GM23338 (cell line): ENCODE results near the gene CCBE1. TPM values are rescaled to one million over a fixed set of nuclear protein-coding genes. Genes with fewer than 3 reads are reported as not detected.

Experiments used
- ATAC-seq: fragments of 200-7000 bp; cut with Tn5 transposase; 3 replicates; pipeline ENCODE4 v1.9.1; 2020
- DNase-seq: peaks from one replicate; pipeline ENCODE4 v3.0.0-alpha.2; 2015; ENCODE audit warnings: low spot score
- H2AFZ ChIP-seq: fragments of 200-600 bp; sonication (generic); 2 replicates; pipeline ENCODE4 v1.8.0; 2016; ENCODE audit warnings: antibody characterized with exemption, mild to moderate bottlenecking, moderate library complexity
- H3F3A ChIP-seq: fragments of 200-600 bp; sonication (generic); replicated peaks from 2 replicates; pipeline ENCODE4 v1.8.0; 2017; ENCODE audit warnings: antibody characterized with exemption, mixed run types, low read depth
- H3K27ac ChIP-seq: fragments of 200-600 bp; sonication (generic); 2 replicates; pipeline ENCODE4 v1.6.1; 2016; ENCODE audit warnings: low read depth
- H3K27me3 ChIP-seq: fragments of 200-600 bp; sonication (generic); 2 replicates; pipeline ENCODE4 v1.8.0; 2016; ENCODE audit warnings: mild to moderate bottlenecking, mixed run types, moderate library complexity; ENCODE audit not compliant: insufficient read depth
- H3K36me3 ChIP-seq: fragments of 200-600 bp; sonication (generic); 2 replicates; pipeline ENCODE4 v1.8.0; 2016; ENCODE audit warnings: mild to moderate bottlenecking; ENCODE audit not compliant: insufficient read depth
- H3K4me1 ChIP-seq: fragments of 200-600 bp; sonication (generic); 2 replicates; pipeline ENCODE4 v1.8.0; 2016; ENCODE audit warnings: mild to moderate bottlenecking, moderate library complexity; ENCODE audit not compliant: insufficient read depth
- H3K4me2 ChIP-seq: fragments of 200-600 bp; sonication (generic); 2 replicates; pipeline ENCODE4 v1.7.1; 2017; ENCODE audit warnings: mixed run types
- H3K4me3 ChIP-seq: fragments of 200-600 bp; sonication (generic); 2 replicates; pipeline ENCODE4 v1.6.1; 2016; ENCODE audit warnings: mixed run types
- H3K79me2 ChIP-seq: fragments of 200-600 bp; sonication (generic); replicated peaks from 2 replicates; pipeline ENCODE4 v1.8.0; 2017; ENCODE audit warnings: mild to moderate bottlenecking; ENCODE audit not compliant: insufficient read depth
- H3K9me2 ChIP-seq: fragments of 200-600 bp; sonication (generic); 2 replicates; pipeline ENCODE4 v1.8.0; 2017; ENCODE audit not compliant: insufficient read depth
- H4K20me1 ChIP-seq: fragments of 200-600 bp; sonication (generic); replicated peaks from 2 replicates; pipeline ENCODE4 v1.8.0; 2017; ENCODE audit warnings: mild to moderate bottlenecking; ENCODE audit not compliant: insufficient read depth
- H3K27ac Mint-ChIP-seq: 2 replicates; pipeline ENCODE4 v1.8.0; 2020; ENCODE audit warnings: inconsistent platforms, mild to moderate bottlenecking, moderate library complexity, mixed read lengths
- H3K27me3 Mint-ChIP-seq: 3 replicates; pipeline ENCODE4 v1.8.0; 2022; ENCODE audit warnings: low read depth, mild to moderate bottlenecking, moderate library complexity, mixed read lengths, inconsistent platforms; ENCODE audit not compliant: insufficient read depth, poor library complexity
- H3K36me3 Mint-ChIP-seq: 3 replicates; pipeline ENCODE4 v1.8.0; 2021; ENCODE audit warnings: low read depth, mild to moderate bottlenecking, inconsistent platforms, moderate library complexity, mixed read lengths
- H3K4me1 Mint-ChIP-seq: 3 replicates; pipeline ENCODE4 v1.8.0; 2020; ENCODE audit warnings: mild to moderate bottlenecking, inconsistent platforms, mixed read lengths
- H3K4me3 Mint-ChIP-seq: 3 replicates; pipeline ENCODE4 v1.8.0; 2021; ENCODE audit warnings: moderate library complexity, mild to moderate bottlenecking, inconsistent platforms, mixed read lengths
- H3K9me3 Mint-ChIP-seq: 3 replicates; pipeline ENCODE4 v1.8.0; 2020; ENCODE audit warnings: moderate library complexity, mild to moderate bottlenecking, inconsistent platforms, mixed read lengths
- CREB1 ChIP-seq: fragments of 250-450 bp; sonication (Bioruptor Pico); IDR thresholded peaks from 2 replicates; pipeline ENCODE4 v1.5.0; 2020; ENCODE audit warnings: low read depth, mild to moderate bottlenecking, moderate library complexity
- EZH2 ChIP-seq: fragments of 200-600 bp; sonication (generic); IDR thresholded peaks from one replicate; pipeline ENCODE4 v1.8.0; 2017; ENCODE audit warnings: antibody characterized with exemption, mild to moderate bottlenecking, low read depth; ENCODE audit not compliant: unreplicated experiment
- EZH2phosphoT487 ChIP-seq: fragments of 200-600 bp; sonication (generic); IDR thresholded peaks from one replicate; pipeline ENCODE4 v1.8.1; 2018; ENCODE audit warnings: antibody characterized with exemption; ENCODE audit not compliant: unreplicated experiment
- JUNB ChIP-seq: IDR thresholded peaks from one replicate; pipeline ENCODE4 v1.6.1; 2016; ENCODE audit warnings: antibody characterized with exemption; ENCODE audit not compliant: unreplicated experiment
- NANOG ChIP-seq: IDR thresholded peaks from 2 replicates; pipeline ENCODE4 v1.6.1; 2016; ENCODE audit warnings: antibody characterized with exemption, borderline replicate concordance
- POLR2AphosphoS5 ChIP-seq: IDR thresholded peaks from 2 replicates; pipeline ENCODE4 v1.6.1; 2016; ENCODE audit warnings: antibody characterized with exemption, low read depth
- STAT1 ChIP-seq: IDR thresholded peaks from one replicate; pipeline ENCODE4 v1.6.1; 2016; ENCODE audit warnings: antibody characterized with exemption; ENCODE audit not compliant: unreplicated experiment
- ZNF114 ChIP-seq: fragments of 250-450 bp; sonication (Bioruptor Pico); IDR thresholded peaks from 2 replicates; pipeline ENCODE4 v1.5.0; 2020; ENCODE audit warnings: mild to moderate bottlenecking, moderate library complexity
- ZNF331 ChIP-seq: fragments of 250-450 bp; sonication (Bioruptor Pico); IDR thresholded peaks from 2 replicates; pipeline ENCODE4 v1.5.0; 2020; ENCODE audit warnings: low read depth, mild to moderate bottlenecking, moderate library complexity
- polyA plus RNA-seq: library from polyadenylated mRNA; unstranded; fragments of >200 nt; fragmentation: Nextera tagmentation; extraction: Ambion mirVana; gene quantifications from 2 replicates; pipeline ENCODE4 v1.2.1, GENCODE V29; 2016
- total RNA-seq: library from RNA; depleted of rRNA; stranded (reverse); fragments of >200 nt; shearing (Covaris generic); gene quantifications from 2 replicates; pipeline ENCODE4 v1.2.3, GENCODE V29; 2014
- TF ChIP-seq, protein P1 (sequence below), 2 experiments: fragments of 200-600 bp in 1 of 2; sonication (generic) in 1 of 2; conservative IDR thresholded peaks; 2 replicates each; pipeline versions ENCODE4 v1.5.1 to v1.6.1; 2016 to 2017; ENCODE audit warnings: antibody characterized with exemption in 2 of 2, low read depth in 2 of 2, mild to moderate bottlenecking in 2 of 2, moderate library complexity in 1 of 2
- TF ChIP-seq, protein P2 (sequence below): fragments of 250-450 bp; sonication (Bioruptor Pico); IDR thresholded peaks from 2 replicates; pipeline ENCODE4 v1.5.0; 2020; ENCODE audit warnings: mild to moderate bottlenecking, moderate library complexity
- TF ChIP-seq, protein P3 (sequence below): IDR thresholded peaks from one replicate; pipeline ENCODE4 v1.6.1; 2018; ENCODE audit warnings: antibody characterized with exemption; ENCODE audit not compliant: unreplicated experiment
- TF ChIP-seq, protein P4 (sequence below): IDR thresholded peaks from 2 replicates; pipeline ENCODE4 v1.6.1; 2016; ENCODE audit warnings: antibody characterized with exemption

Gene CCBE1
- total and polyA plus RNA-seq, 2 experiments from 2014 or later = 2.1 to 2.6 TPM

DNA sequence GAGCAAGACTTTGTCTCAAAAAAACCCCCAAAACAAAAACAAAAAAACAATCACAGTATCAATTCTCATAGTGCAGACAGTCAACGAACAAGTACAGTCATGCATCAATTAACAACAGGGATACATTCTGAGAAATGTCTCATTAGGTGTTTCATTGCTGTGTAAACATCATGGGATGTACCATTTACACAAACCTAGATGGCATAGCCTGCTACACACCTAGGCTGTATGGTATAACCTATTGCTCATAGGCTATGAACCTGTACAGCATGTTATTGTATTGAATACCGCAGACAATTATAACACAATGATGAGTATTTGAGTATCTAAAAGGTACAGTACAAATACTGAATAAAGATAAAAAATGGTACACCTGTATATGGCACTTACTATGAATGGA, 270.4 kb downstream of the CCBE1 start:
- H4K20me1 ChIP-seq = no peaks in the 10 kb centered on the region
- no peak overlapping the region for H3K4me3 ChIP-seq
- no peaks in the 10 kb centered on the region for H3K27me3 ChIP-seq
- H3K27ac Mint-ChIP-seq = no peak overlapping the region
- no peak overlapping the region for H3K27ac ChIP-seq
- H3K4me2 ChIP-seq = no peak overlapping the region
- DNase-seq (no peak), ATAC-seq (no peak)
- no peaks in the 10 kb centered on the region for H3K36me3 ChIP-seq
- H3F3A ChIP-seq = no peaks in the 10 kb centered on the region
- no peaks in the 10 kb centered on the region for H3K9me3 Mint-ChIP-seq
- no peaks in the 10 kb centered on the region for H3K36me3 Mint-ChIP-seq
- no peaks in the 10 kb centered on the region for H3K79me2 ChIP-seq
- H3K9me2 ChIP-seq = no peaks in the 10 kb centered on the region
- peaks cover 5% of the 10 kb centered on the region for H3K27me3 Mint-ChIP-seq
- no peak overlapping the region for H3K4me3 Mint-ChIP-seq
- no peak for TF ChIP-seq ZNF331 (CRISPR knock-in tag)
- TF ChIP-seq, protein P1, sequence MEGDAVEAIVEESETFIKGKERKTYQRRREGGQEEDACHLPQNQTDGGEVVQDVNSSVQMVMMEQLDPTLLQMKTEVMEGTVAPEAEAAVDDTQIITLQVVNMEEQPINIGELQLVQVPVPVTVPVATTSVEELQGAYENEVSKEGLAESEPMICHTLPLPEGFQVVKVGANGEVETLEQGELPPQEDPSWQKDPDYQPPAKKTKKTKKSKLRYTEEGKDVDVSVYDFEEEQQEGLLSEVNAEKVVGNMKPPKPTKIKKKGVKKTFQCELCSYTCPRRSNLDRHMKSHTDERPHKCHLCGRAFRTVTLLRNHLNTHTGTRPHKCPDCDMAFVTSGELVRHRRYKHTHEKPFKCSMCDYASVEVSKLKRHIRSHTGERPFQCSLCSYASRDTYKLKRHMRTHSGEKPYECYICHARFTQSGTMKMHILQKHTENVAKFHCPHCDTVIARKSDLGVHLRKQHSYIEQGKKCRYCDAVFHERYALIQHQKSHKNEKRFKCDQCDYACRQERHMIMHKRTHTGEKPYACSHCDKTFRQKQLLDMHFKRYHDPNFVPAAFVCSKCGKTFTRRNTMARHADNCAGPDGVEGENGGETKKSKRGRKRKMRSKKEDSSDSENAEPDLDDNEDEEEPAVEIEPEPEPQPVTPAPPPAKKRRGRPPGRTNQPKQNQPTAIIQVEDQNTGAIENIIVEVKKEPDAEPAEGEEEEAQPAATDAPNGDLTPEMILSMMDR (conservative IDR thresholded peaks at IDR 0.05; ENCODE audit: low read depth in 2 of 2) = no peak
- TF ChIP-seq NANOG = no peak
- no peak for TF ChIP-seq ZNF114 (CRISPR knock-in tag)
- TF ChIP-seq, protein P2, sequence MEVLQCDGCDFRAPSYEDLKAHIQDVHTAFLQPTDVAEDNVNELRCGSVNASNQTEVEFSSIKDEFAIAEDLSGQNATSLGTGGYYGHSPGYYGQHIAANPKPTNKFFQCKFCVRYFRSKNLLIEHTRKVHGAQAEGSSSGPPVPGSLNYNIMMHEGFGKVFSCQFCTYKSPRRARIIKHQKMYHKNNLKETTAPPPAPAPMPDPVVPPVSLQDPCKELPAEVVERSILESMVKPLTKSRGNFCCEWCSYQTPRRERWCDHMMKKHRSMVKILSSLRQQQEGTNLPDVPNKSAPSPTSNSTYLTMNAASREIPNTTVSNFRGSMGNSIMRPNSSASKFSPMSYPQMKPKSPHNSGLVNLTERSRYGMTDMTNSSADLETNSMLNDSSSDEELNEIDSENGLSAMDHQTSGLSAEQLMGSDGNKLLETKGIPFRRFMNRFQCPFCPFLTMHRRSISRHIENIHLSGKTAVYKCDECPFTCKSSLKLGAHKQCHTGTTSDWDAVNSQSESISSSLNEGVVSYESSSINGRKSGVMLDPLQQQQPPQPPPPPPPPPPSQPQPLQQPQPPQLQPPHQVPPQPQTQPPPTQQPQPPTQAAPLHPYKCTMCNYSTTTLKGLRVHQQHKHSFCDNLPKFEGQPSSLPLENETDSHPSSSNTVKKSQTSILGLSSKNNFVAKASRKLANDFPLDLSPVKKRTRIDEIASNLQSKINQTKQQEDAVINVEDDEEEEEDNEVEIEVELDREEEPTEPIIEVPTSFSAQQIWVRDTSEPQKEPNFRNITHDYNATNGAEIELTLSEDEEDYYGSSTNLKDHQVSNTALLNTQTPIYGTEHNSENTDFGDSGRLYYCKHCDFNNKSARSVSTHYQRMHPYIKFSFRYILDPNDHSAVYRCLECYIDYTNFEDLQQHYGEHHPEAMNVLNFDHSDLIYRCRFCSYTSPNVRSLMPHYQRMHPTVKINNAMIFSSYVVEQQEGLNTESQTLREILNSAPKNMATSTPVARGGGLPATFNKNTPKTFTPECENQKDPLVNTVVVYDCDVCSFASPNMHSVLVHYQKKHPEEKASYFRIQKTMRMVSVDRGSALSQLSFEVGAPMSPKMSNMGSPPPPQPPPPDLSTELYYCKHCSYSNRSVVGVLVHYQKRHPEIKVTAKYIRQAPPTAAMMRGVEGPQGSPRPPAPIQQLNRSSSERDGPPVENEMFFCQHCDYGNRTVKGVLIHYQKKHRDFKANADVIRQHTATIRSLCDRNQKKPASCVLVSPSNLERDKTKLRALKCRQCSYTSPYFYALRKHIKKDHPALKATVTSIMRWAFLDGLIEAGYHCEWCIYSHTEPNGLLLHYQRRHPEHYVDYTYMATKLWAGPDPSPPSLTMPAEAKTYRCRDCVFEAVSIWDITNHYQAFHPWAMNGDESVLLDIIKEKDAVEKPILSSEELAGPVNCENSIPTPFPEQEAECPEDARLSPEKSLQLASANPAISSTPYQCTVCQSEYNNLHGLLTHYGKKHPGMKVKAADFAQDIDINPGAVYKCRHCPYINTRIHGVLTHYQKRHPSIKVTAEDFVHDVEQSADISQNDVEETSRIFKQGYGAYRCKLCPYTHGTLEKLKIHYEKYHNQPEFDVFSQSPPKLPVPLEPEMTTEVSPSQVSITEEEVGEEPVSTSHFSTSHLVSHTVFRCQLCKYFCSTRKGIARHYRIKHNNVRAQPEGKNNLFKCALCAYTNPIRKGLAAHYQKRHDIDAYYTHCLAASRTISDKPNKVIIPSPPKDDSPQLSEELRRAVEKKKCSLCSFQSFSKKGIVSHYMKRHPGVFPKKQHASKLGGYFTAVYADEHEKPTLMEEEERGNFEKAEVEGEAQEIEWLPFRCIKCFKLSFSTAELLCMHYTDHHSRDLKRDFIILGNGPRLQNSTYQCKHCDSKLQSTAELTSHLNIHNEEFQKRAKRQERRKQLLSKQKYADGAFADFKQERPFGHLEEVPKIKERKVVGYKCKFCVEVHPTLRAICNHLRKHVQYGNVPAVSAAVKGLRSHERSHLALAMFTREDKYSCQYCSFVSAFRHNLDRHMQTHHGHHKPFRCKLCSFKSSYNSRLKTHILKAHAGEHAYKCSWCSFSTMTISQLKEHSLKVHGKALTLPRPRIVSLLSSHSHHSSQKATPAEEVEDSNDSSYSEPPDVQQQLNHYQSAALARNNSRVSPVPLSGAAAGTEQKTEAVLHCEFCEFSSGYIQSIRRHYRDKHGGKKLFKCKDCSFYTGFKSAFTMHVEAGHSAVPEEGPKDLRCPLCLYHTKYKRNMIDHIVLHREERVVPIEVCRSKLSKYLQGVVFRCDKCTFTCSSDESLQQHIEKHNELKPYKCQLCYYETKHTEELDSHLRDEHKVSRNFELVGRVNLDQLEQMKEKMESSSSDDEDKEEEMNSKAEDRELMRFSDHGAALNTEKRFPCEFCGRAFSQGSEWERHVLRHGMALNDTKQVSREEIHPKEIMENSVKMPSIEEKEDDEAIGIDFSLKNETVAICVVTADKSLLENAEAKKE (CRISPR knock-in tag) = no peak
- TF ChIP-seq STAT1 = no peak
- TF ChIP-seq, protein P3, sequence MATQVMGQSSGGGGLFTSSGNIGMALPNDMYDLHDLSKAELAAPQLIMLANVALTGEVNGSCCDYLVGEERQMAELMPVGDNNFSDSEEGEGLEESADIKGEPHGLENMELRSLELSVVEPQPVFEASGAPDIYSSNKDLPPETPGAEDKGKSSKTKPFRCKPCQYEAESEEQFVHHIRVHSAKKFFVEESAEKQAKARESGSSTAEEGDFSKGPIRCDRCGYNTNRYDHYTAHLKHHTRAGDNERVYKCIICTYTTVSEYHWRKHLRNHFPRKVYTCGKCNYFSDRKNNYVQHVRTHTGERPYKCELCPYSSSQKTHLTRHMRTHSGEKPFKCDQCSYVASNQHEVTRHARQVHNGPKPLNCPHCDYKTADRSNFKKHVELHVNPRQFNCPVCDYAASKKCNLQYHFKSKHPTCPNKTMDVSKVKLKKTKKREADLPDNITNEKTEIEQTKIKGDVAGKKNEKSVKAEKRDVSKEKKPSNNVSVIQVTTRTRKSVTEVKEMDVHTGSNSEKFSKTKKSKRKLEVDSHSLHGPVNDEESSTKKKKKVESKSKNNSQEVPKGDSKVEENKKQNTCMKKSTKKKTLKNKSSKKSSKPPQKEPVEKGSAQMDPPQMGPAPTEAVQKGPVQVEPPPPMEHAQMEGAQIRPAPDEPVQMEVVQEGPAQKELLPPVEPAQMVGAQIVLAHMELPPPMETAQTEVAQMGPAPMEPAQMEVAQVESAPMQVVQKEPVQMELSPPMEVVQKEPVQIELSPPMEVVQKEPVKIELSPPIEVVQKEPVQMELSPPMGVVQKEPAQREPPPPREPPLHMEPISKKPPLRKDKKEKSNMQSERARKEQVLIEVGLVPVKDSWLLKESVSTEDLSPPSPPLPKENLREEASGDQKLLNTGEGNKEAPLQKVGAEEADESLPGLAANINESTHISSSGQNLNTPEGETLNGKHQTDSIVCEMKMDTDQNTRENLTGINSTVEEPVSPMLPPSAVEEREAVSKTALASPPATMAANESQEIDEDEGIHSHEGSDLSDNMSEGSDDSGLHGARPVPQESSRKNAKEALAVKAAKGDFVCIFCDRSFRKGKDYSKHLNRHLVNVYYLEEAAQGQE = no peak
- no peak for TF ChIP-seq EZH2
- TF ChIP-seq, protein P4, sequence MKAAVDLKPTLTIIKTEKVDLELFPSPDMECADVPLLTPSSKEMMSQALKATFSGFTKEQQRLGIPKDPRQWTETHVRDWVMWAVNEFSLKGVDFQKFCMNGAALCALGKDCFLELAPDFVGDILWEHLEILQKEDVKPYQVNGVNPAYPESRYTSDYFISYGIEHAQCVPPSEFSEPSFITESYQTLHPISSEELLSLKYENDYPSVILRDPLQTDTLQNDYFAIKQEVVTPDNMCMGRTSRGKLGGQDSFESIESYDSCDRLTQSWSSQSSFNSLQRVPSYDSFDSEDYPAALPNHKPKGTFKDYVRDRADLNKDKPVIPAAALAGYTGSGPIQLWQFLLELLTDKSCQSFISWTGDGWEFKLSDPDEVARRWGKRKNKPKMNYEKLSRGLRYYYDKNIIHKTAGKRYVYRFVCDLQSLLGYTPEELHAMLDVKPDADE = no peak
- no peak for TF ChIP-seq CREB1 (CRISPR knock-in tag)
- TF ChIP-seq EZH2phosphoT487 = no peak
- no peak for TF ChIP-seq JUNB
- TF ChIP-seq POLR2AphosphoS5 = no peak
- H3K4me1 Mint-ChIP-seq = no peaks in the 10 kb centered on the region
- no peaks in the 10 kb centered on the region for H3K4me1 ChIP-seq
- H2AFZ ChIP-seq = no peak overlapping the region
